ENCODE results near the gene BAAT. TPM values are rescaled to one million over a fixed set of nuclear protein-coding genes. Genes with fewer than 3 reads are reported as not detected.

The BAAT gene
- polyA plus RNA-seq, 3 donors from 2014 or later, result not detected

- Mint-ChIP-seq H3K27ac (no peak overlapping the region), H3K36me3 (no peaks in the 10 kb centered on the region), H3K4me1 (no peaks in the 10 kb centered on the region)
These were observed 17.5 kb downstream of the BAAT start for GRCh38 chr9:101367323-101367722.

DNA sequence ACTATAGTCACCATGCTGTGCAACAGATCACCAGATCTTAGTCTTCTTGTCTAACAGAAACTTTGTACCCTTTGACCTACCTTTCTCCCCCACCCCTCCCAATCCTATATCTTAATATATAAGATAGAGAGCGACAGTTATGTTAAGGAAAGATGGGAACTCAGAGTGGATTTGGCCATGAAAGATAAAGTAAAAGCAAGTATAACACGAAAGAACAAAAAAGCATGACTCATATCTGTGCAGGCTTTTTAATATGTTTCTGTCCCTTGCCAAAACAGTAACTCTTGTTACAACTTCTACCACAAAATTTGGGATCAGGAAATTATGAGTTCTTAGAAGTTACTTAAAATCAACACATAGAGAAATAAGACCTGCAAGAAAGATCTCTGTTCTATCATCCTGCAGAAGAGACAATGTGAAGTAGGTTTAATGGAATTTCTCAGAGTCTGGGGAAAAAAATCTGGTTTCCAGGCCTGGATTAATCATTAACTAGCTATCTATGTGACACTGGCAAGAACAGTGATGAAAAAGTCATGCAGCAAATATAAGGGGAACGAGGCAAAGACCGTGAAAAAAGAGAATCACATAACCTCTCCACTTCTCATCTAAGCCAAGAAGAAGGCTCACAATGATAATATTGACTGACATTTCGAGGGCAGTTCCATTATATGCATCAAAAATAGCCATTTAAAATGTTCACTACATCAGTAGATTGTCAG, 18.6 kb downstream of the BAAT start:
- Mint-ChIP-seq H3K9me3 (peaks cover 0 to 3% (median 0%) of the 10 kb centered on the region in 6 donors), H3K27me3 (ENCODE audit: low read depth in 3 of 3) (peaks cover 0 to 13% (median 2%) of the 10 kb centered on the region in 3 donors), H3K4me1 (no peaks in the 10 kb centered on the region), H3K27ac (no peak overlapping the region), H3K36me3 (no peaks in the 10 kb centered on the region), H3K4me3 (no peak overlapping the region)
- DNase-seq, result no peak

More at GRCh38 chr9:101367323-101367722, 17.5 kb downstream of the BAAT start:
- DNase-seq, result no peak
- H3K4me3 Mint-ChIP-seq, result no peak overlapping the region
- H3K9me3 Mint-ChIP-seq, result peaks cover 0 to 6% (median 0%) of the 10 kb centered on the region in 6 donors
- peaks cover 2 to 22% (median 2%) of the 10 kb centered on the region in 3 donors for H3K27me3 Mint-ChIP-seq (ENCODE audit: low read depth in 3 of 3)

DNA sequence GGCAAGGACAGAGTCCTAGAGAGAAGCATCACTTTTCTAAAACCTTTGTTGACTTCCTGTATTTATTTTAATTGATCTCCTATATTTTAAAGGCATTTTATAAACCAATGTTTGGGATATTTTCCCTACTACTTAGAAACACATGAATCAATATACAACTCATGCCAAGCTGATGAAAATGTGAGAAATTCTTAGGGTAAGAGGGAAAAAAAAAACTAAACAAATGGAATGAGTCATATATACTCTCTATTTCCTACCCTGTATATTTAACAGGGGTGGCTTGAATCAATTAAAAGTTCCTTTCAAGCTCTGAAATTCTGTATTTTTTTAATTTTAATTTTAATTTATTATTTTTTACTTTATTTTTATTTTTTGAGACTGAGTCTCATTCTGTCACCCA, 19.6 kb downstream of the BAAT start:
- DNase-seq, result no peak
- peaks cover 0 to 3% (median 0%) of the 10 kb centered on the region in 6 donors for H3K9me3 Mint-ChIP-seq
- peaks cover 0 to 9% (median 2%) of the 10 kb centered on the region in 3 donors for H3K27me3 Mint-ChIP-seq (ENCODE audit: low read depth in 3 of 3)
- no peaks in the 10 kb centered on the region for H3K4me1 Mint-ChIP-seq
- H3K4me3 Mint-ChIP-seq, result no peak overlapping the region
- H3K36me3 Mint-ChIP-seq, result no peaks in the 10 kb centered on the region
- H3K27ac Mint-ChIP-seq, result no peak overlapping the region

- peaks cover 0 to 6% (median 0%) of the 10 kb centered on the region in 3 donors for H3K27me3 Mint-ChIP-seq (ENCODE audit: low read depth in 3 of 3)
- H3K36me3 Mint-ChIP-seq, result no peaks in the 10 kb centered on the region
- no peaks in the 10 kb centered on the region for H3K4me1 Mint-ChIP-seq
- H3K9me3 Mint-ChIP-seq, result no peaks in the 10 kb centered on the region
- H3K27ac Mint-ChIP-seq, result no peak overlapping the region
- H3K4me3 Mint-ChIP-seq, result no peak overlapping the region
- DNase-seq, result no peak
These were observed 22.4 kb downstream of the BAAT start for GRCh38 chr9:101362450-101362849.

DNA sequence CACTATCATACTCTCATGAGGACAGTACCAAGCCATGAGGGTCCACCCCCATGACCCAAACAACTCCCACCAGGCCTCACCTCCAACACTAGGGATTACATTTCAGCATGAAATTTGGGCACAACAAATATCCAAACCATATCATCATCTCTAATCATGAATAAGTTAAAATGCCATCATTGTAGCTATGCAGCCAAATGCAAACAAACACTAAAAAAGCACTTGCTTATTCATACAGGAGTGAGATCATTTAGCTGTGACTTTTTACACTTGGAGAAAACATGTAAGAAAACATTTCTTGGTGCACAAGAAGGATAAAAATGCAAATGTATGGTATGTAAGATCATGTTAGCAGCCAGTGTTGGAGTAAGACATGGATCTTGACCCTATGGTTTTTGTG, 24.2 kb downstream of the BAAT start:
- Mint-ChIP-seq H3K4me1 (no peaks in the 10 kb centered on the region), H3K36me3 (no peaks in the 10 kb centered on the region), H3K9me3 (no peaks in the 10 kb centered on the region), H3K4me3 (no peak overlapping the region), H3K27me3 (ENCODE audit: low read depth in 3 of 3) (peaks cover 0 to 5% (median 0%) of the 10 kb centered on the region in 3 donors), H3K27ac (no peak overlapping the region)
- DNase-seq, result no peak

- H3K4me3 Mint-ChIP-seq, result no peak overlapping the region
- H3K4me1 Mint-ChIP-seq, result no peaks in the 10 kb centered on the region
These were observed 25.1 kb downstream of the BAAT start for GRCh38 chr9:101359679-101360078.

GRCh38 chr9:101356619-101357018, 28.2 kb downstream of the BAAT start:
- Mint-ChIP-seq H3K4me1 (no peaks in the 10 kb centered on the region), H3K27me3 (ENCODE audit: low read depth in 3 of 3) (no peaks in the 10 kb centered on the region), H3K4me3 (no peak overlapping the region), H3K36me3 (no peaks in the 10 kb centered on the region), H3K9me3 (no peaks in the 10 kb centered on the region), H3K27ac (no peak overlapping the region)
- DNase-seq, result no peak

More at GRCh38 chr9:101359679-101360078, 25.1 kb downstream of the BAAT start:
- no peak overlapping the region for H3K27ac Mint-ChIP-seq
- H3K9me3 Mint-ChIP-seq, result no peaks in the 10 kb centered on the region
- peaks cover 0 to 5% (median 0%) of the 10 kb centered on the region in 3 donors for H3K27me3 Mint-ChIP-seq (ENCODE audit: low read depth in 3 of 3)
- no peaks in the 10 kb centered on the region for H3K36me3 Mint-ChIP-seq
- no peak for DNase-seq

GRCh38 chr9:101354765-101355708, 29.8 kb downstream of the BAAT start:
- Mint-ChIP-seq H3K4me3 (no peak overlapping the region), H3K36me3 (no peaks in the 10 kb centered on the region), H3K4me1 (no peaks in the 10 kb centered on the region), H3K27ac (no peak overlapping the region), H3K27me3 (ENCODE audit: low read depth in 3 of 3) (no peaks in the 10 kb centered on the region), H3K9me3 (no peaks in the 10 kb centered on the region)
- no peak for DNase-seq

DNA sequence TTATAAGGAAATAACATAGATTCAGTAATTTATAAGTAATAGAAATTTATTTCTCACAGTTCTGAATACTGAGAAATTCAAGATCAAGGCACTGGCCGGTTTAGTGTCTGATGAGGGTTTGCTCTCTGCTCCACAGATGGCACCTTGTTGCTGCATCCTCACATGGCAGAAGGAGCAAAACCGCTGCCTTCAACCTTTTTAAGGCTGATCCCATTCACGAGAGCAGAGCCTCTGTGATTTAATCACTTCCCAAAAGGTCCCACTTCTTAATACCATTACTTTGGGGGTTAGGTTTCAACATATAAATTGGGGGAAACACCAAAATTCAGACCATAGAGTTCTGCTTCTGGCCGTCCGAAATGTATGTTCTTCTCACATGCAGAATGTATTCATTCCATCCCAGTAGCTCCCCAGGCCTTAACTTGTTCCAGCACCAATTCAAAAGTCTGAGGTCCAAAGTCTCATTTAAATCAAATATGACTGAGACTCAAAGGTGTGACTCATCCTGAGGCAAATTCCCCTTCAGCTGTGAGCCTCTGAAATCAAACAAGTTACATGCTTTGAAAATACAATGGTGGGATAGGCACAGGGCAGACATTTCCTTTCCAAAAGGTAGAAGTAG, 30.6 kb downstream of the BAAT start:
- no peaks in the 10 kb centered on the region for H3K9me3 Mint-ChIP-seq
- H3K27me3 Mint-ChIP-seq (ENCODE audit: low read depth in 3 of 3), result peaks cover 0 to under 1% (median under 1%) of the 10 kb centered on the region in 3 donors
- no peak overlapping the region for H3K4me3 Mint-ChIP-seq
- H3K27ac Mint-ChIP-seq, result no peak overlapping the region
- DNase-seq, result no peak
- H3K36me3 Mint-ChIP-seq, result no peaks in the 10 kb centered on the region
- no peaks in the 10 kb centered on the region for H3K4me1 Mint-ChIP-seq

- DNase-seq, result no peak
- Mint-ChIP-seq H3K27ac (no peak overlapping the region), H3K4me1 (no peaks in the 10 kb centered on the region), H3K27me3 (ENCODE audit: low read depth in 3 of 3) (peaks cover 1 to 6% (median 1%) of the 10 kb centered on the region in 3 donors), H3K9me3 (no peaks in the 10 kb centered on the region), H3K36me3 (no peaks in the 10 kb centered on the region), H3K4me3 (no peak overlapping the region)
These were observed 31.1 kb downstream of the BAAT start for GRCh38 chr9:101353683-101354082.

DNA sequence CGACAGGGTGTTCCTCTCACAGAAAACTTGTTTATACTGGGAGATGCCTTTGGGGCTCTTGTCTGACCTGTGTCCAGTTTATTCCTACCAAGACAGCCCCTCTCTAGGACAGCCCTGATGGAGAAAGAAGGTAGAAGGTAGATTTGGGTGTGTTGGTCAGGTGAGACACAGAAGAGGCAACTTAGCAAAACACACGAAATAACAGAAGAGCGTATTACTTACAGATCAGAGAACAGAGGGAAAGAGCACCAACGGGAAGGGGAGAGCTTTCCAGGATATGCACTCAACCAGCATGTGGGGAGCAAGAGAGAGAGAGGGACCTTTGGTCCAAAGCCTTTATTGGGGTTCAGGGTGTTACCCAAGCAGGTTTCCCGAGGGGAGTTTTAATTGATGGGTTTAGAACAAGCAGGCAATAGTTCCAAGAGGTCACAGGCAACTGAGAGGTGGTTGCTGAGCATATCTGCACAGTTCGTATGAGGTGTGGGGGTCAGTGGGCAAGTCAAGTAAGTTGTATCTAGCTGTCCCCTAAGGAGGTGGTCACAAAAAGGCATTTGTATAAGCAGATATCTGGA, 31.8 kb downstream of the BAAT start:
- no peak overlapping the region for H3K27ac Mint-ChIP-seq
- DNase-seq, result no peak
- H3K9me3 Mint-ChIP-seq, result no peaks in the 10 kb centered on the region
- no peak overlapping the region for H3K4me3 Mint-ChIP-seq
- no peaks in the 10 kb centered on the region for H3K4me1 Mint-ChIP-seq
- no peaks in the 10 kb centered on the region for H3K36me3 Mint-ChIP-seq
- H3K27me3 Mint-ChIP-seq (ENCODE audit: low read depth in 3 of 3), result peaks cover 1 to 7% (median 1%) of the 10 kb centered on the region in 3 donors

GRCh38 chr9:101350285-101350684, 34.5 kb downstream of the BAAT start:
- peaks cover 1 to 7% (median 4%) of the 10 kb centered on the region in 3 donors for H3K27me3 Mint-ChIP-seq (ENCODE audit: low read depth in 3 of 3)
- DNase-seq, result no peak
- no peaks in the 10 kb centered on the region for H3K4me1 Mint-ChIP-seq
- H3K27ac Mint-ChIP-seq, result no peak overlapping the region
- no peaks in the 10 kb centered on the region for H3K36me3 Mint-ChIP-seq
- H3K4me3 Mint-ChIP-seq, result no peak overlapping the region
- no peaks in the 10 kb centered on the region for H3K9me3 Mint-ChIP-seq

- no peaks in the 10 kb centered on the region for H3K4me1 Mint-ChIP-seq
- no peak overlapping the region for H3K27ac Mint-ChIP-seq
- no peaks in the 10 kb centered on the region for H3K36me3 Mint-ChIP-seq
- H3K9me3 Mint-ChIP-seq, result peaks cover 0 to 2% (median 0%) of the 10 kb centered on the region in 6 donors
- H3K27me3 Mint-ChIP-seq (ENCODE audit: low read depth in 3 of 3), result peaks cover 2 to 3% (median 3%) of the 10 kb centered on the region in 3 donors
- no peak for DNase-seq
- H3K4me3 Mint-ChIP-seq, result no peak overlapping the region
These were observed 42.2 kb downstream of the BAAT start for GRCh38 chr9:101342595-101342994.

Measured in immature natural killer cell (primary cell).